ENCODE results near the gene NACA.

NACA gene

DNA sequence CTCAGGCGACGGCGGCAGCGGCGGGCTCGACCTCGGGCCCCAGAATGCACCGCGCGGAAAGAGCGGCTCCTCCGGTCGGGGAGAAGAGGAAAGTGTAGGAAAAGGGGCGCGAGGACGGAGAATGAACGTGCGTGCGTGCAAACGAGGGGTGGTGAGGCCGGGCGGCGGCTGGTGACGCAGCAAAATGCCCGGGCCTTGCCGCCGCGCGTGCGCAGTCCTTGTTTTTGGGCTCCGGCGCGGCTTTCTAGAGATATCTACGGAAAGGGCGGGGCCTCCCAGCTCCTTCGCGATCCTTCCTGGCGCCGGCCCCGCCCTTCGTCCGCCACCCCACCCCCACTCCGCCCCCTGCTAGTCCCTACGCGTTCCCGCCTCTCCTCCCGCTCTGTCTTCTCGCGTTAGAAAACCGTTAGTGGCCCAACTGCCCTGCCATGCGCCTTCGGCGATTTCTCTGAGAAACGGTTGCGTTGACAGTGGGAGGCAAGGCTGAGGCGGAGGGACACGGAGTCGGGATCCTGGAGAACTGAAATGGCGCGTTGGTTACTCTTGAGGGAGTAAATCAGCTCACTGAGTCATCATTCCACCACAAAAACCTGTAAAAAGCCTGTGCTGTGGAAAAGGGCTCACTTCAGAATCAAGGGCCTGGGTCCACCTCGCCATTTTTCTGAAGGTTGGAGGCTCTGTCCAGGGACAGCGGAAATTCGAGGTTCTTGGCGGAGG lies 36.8 kb downstream of the NACA start, which contains the start of gene PTGES3 (continued):
- no peak for TF ChIP-seq ZNF658 (tag by site-specific recombination; IDR thresholded peaks at IDR 0.05)
- TF ChIP-seq SP3 (tag by site-specific recombination; IDR thresholded peaks at IDR 0.05) = peak; percentile 91
- peak; percentile 88 for TF ChIP-seq PRDM1 (tag by site-specific recombination; IDR thresholded peaks at IDR 0.05)
- TF ChIP-seq, protein P1, sequence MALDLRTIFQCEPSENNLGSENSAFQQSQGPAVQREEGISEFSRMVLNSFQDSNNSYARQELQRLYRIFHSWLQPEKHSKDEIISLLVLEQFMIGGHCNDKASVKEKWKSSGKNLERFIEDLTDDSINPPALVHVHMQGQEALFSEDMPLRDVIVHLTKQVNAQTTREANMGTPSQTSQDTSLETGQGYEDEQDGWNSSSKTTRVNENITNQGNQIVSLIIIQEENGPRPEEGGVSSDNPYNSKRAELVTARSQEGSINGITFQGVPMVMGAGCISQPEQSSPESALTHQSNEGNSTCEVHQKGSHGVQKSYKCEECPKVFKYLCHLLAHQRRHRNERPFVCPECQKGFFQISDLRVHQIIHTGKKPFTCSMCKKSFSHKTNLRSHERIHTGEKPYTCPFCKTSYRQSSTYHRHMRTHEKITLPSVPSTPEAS (tag by site-specific recombination; IDR thresholded peaks at IDR 0.05) = no peak
- TF ChIP-seq, protein P2, sequence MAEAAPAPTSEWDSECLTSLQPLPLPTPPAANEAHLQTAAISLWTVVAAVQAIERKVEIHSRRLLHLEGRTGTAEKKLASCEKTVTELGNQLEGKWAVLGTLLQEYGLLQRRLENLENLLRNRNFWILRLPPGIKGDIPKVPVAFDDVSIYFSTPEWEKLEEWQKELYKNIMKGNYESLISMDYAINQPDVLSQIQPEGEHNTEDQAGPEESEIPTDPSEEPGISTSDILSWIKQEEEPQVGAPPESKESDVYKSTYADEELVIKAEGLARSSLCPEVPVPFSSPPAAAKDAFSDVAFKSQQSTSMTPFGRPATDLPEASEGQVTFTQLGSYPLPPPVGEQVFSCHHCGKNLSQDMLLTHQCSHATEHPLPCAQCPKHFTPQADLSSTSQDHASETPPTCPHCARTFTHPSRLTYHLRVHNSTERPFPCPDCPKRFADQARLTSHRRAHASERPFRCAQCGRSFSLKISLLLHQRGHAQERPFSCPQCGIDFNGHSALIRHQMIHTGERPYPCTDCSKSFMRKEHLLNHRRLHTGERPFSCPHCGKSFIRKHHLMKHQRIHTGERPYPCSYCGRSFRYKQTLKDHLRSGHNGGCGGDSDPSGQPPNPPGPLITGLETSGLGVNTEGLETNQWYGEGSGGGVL (tag by site-specific recombination; IDR thresholded peaks at IDR 0.05) = peak; percentile 64; the same call in 1 of the 2 replicates
- no peak for TF ChIP-seq ZNF114 (tag by site-specific recombination; IDR thresholded peaks at IDR 0.05)
- TF ChIP-seq ZBTB17 (tag by site-specific recombination; IDR thresholded peaks at IDR 0.05) = peak; percentile 78; the same call in 1 of the 2 replicates
- no peak for TF ChIP-seq ZNF624 (tag by site-specific recombination; IDR thresholded peaks at IDR 0.05)
- TF ChIP-seq TRIM28 (IDR thresholded peaks at IDR 0.05; ENCODE audit: borderline replicate concordance, low read length) = 0 out of 2 replicates have a peak, but pooled peaks have one; percentile 35
- TF ChIP-seq ZNF341 (tag by site-specific recombination; IDR thresholded peaks at IDR 0.05; ENCODE audit: low read depth) = peak; percentile 76
- TF ChIP-seq ZNF19 (tag by site-specific recombination; IDR thresholded peaks at IDR 0.05; ENCODE audit: low read depth) = no peak
- peak; percentile 78; the same call in 1 of the 2 replicates for TF ChIP-seq GLI4 (tag by site-specific recombination; IDR thresholded peaks at IDR 0.05)
- no peak for TF ChIP-seq SETDB1 (IDR thresholded peaks at IDR 0.05; ENCODE audit: insufficient read length, low read length)
- peak; percentile 56 for TF ChIP-seq ZNF600 (tag by site-specific recombination; IDR thresholded peaks at IDR 0.05)
- TF ChIP-seq SCRT2 (tag by site-specific recombination; IDR thresholded peaks at IDR 0.05) = 0 out of 2 replicates have a peak, but pooled peaks have one; percentile 36
- TF ChIP-seq ZBTB20 (tag by site-specific recombination; IDR thresholded peaks at IDR 0.05) = peak; percentile 74; the same call in 1 of the 2 replicates
- TF ChIP-seq, protein P3, sequence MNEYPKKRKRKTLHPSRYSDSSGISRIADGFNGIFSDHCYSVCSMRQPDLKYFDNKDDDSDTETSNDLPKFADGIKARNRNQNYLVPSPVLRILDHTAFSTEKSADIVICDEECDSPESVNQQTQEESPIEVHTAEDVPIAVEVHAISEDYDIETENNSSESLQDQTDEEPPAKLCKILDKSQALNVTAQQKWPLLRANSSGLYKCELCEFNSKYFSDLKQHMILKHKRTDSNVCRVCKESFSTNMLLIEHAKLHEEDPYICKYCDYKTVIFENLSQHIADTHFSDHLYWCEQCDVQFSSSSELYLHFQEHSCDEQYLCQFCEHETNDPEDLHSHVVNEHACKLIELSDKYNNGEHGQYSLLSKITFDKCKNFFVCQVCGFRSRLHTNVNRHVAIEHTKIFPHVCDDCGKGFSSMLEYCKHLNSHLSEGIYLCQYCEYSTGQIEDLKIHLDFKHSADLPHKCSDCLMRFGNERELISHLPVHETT (tag by site-specific recombination; IDR thresholded peaks at IDR 0.05) = peak; percentile 13; the same call in 1 of the 2 replicates
- peak; percentile 20; the same call in 1 of the 2 replicates for TF ChIP-seq YY2 (tag by site-specific recombination; IDR thresholded peaks at IDR 0.05)
- no peak; the same call in 1 of the 2 replicates for TF ChIP-seq ZNF792 (tag by site-specific recombination; IDR thresholded peaks at IDR 0.05)
- TF ChIP-seq ZNF248 (tag by site-specific recombination; IDR thresholded peaks at IDR 0.05) = no peak
- TF ChIP-seq ZNF121 (tag by site-specific recombination; IDR thresholded peaks at IDR 0.05) = no peak; the same call in 1 of the 2 replicates
- peak; percentile 25 for TF ChIP-seq ZBTB48 (tag by site-specific recombination; IDR thresholded peaks at IDR 0.05)
- TF ChIP-seq ZNF433 (tag by site-specific recombination; IDR thresholded peaks at IDR 0.05; ENCODE audit: low read depth) = no peak
- peak; percentile 91 for TF ChIP-seq ZNF660 (tag by site-specific recombination; IDR thresholded peaks at IDR 0.05)
- peak; percentile 92 for TF ChIP-seq IKZF3 (tag by site-specific recombination; IDR thresholded peaks at IDR 0.05)
- no peak for TF ChIP-seq ZNF785 (tag by site-specific recombination; IDR thresholded peaks at IDR 0.05)
- TF ChIP-seq, protein P4, sequence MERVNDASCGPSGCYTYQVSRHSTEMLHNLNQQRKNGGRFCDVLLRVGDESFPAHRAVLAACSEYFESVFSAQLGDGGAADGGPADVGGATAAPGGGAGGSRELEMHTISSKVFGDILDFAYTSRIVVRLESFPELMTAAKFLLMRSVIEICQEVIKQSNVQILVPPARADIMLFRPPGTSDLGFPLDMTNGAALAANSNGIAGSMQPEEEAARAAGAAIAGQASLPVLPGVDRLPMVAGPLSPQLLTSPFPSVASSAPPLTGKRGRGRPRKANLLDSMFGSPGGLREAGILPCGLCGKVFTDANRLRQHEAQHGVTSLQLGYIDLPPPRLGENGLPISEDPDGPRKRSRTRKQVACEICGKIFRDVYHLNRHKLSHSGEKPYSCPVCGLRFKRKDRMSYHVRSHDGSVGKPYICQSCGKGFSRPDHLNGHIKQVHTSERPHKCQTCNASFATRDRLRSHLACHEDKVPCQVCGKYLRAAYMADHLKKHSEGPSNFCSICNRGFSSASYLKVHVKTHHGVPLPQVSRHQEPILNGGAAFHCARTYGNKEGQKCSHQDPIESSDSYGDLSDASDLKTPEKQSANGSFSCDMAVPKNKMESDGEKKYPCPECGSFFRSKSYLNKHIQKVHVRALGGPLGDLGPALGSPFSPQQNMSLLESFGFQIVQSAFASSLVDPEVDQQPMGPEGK (tag by site-specific recombination; IDR thresholded peaks at IDR 0.05) = peak; percentile 62
- TF ChIP-seq ZFP69B (tag by site-specific recombination; IDR thresholded peaks at IDR 0.05) = peak; percentile 93
- TF ChIP-seq, protein P5, sequence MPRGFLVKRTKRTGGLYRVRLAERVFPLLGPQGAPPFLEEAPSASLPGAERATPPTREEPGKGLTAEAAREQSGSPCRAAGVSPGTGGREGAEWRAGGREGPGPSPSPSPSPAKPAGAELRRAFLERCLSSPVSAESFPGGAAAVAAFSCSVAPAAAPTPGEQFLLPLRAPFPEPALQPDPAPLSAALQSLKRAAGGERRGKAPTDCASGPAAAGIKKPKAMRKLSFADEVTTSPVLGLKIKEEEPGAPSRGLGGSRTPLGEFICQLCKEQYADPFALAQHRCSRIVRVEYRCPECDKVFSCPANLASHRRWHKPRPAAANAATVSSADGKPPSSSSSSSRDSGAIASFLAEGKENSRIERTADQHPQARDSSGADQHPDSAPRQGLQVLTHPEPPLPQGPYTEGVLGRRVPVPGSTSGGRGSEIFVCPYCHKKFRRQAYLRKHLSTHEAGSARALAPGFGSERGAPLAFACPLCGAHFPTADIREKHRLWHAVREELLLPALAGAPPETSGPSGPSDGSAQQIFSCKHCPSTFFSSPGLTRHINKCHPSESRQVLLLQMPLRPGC (tag by site-specific recombination; IDR thresholded peaks at IDR 0.05) = peak; percentile 20; the same call in 1 of the 2 replicates
- TF ChIP-seq ZXDB (tag by site-specific recombination; IDR thresholded peaks at IDR 0.05) = peak; percentile 90
- peak; percentile 72 for TF ChIP-seq ZNF2 (tag by site-specific recombination; IDR thresholded peaks at IDR 0.05)
- TF ChIP-seq ZNF501 (tag by site-specific recombination; IDR thresholded peaks at IDR 0.05) = peak; percentile 83
- no peak for TF ChIP-seq ZNF510 (tag by site-specific recombination; IDR thresholded peaks at IDR 0.05; ENCODE audit: insufficient replicate concordance)

Measured in HEK293 (cell line).